Trophoblast cell (in vitro differentiated cells and primary cell): ENCODE results near the gene GET3.

ENCODE experiments used
- DNase-seq, 2 donors: peaks; one replicate each; pipeline ENCODE4 v3.0.0-alpha.2; 2016
- H2AFZ ChIP-seq: 2 replicates; pipeline ENCODE4 v1.6.1; 2013; ENCODE audit warnings: low read length, moderate library complexity, mild to moderate bottlenecking; ENCODE audit not compliant: insufficient read depth, poor library complexity
- H2AK5ac ChIP-seq: 2 replicates; pipeline ENCODE4 v1.6.1; 2013; ENCODE audit warnings: mild to moderate bottlenecking, low read length
- H2BK120ac ChIP-seq: 2 replicates; pipeline ENCODE4 v1.6.1; 2013; ENCODE audit warnings: low read length, mild to moderate bottlenecking, moderate library complexity; ENCODE audit not compliant: insufficient read depth, poor library complexity
- H2BK12ac ChIP-seq: 2 replicates; pipeline ENCODE4 v1.6.1; 2013; ENCODE audit warnings: mild to moderate bottlenecking, low read length, moderate library complexity
- H2BK5ac ChIP-seq: 2 replicates; pipeline ENCODE4 v1.6.1; 2013; ENCODE audit warnings: low read length, low read depth, moderate library complexity, mild to moderate bottlenecking; ENCODE audit not compliant: poor library complexity
- H3K14ac ChIP-seq: 2 replicates; pipeline ENCODE4 v1.6.1; 2013; ENCODE audit warnings: mild to moderate bottlenecking, low read length
- H3K18ac ChIP-seq: 2 replicates; pipeline ENCODE4 v1.6.1; 2013; ENCODE audit warnings: mild to moderate bottlenecking, low read length
- H3K23ac ChIP-seq: 2 replicates; pipeline ENCODE4 v1.6.1; 2013; ENCODE audit warnings: low read length
- H3K27ac ChIP-seq: 2 replicates; pipeline ENCODE4 v1.5.1; 2013; ENCODE audit warnings: low read depth, mild to moderate bottlenecking, inconsistent platforms, low read length, moderate library complexity
- H3K27me3 ChIP-seq: 2 replicates; pipeline ENCODE4 v1.6.1; 2013; ENCODE audit warnings: inconsistent platforms, mild to moderate bottlenecking, low read length, moderate library complexity; ENCODE audit not compliant: insufficient read depth
- H3K36me3 ChIP-seq, 2 experiments: 1 replicate in 1 of 2; 2 replicates in 1 of 2; pipeline ENCODE4 v1.6.1; 2013; ENCODE audit warnings: low read length in 2 of 2, mild to moderate bottlenecking in 2 of 2, moderate library complexity in 1 of 2; ENCODE audit not compliant: insufficient read depth in 2 of 2, control insufficient read depth in 1 of 2
- H3K4ac ChIP-seq: 2 replicates; pipeline ENCODE4 v1.6.1; 2013; ENCODE audit warnings: low read depth, mild to moderate bottlenecking, low read length, moderate library complexity
- H3K4me1 ChIP-seq, 2 experiments: 1 replicate in 1 of 2; 2 replicates in 1 of 2; pipeline ENCODE4 v1.6.1; 2013; ENCODE audit warnings: low read length in 2 of 2, mild to moderate bottlenecking in 2 of 2, moderate library complexity in 1 of 2; ENCODE audit not compliant: insufficient read depth in 2 of 2, control insufficient read depth in 1 of 2
- H3K4me2 ChIP-seq: 2 replicates; pipeline ENCODE4 v1.6.1; 2013; ENCODE audit warnings: inconsistent platforms, mild to moderate bottlenecking, low read length, moderate library complexity
- H3K4me3 ChIP-seq: 2 replicates; pipeline ENCODE4 v1.5.1; 2013; ENCODE audit warnings: mild to moderate bottlenecking, low read depth, low read length, inconsistent platforms
- H3K79me1 ChIP-seq: one replicate; pipeline ENCODE4 v1.6.1; 2013; ENCODE audit warnings: low read length
- H3K79me2 ChIP-seq: 2 replicates; pipeline ENCODE4 v1.6.1; 2013; ENCODE audit warnings: low read length, mild to moderate bottlenecking; ENCODE audit not compliant: control insufficient read depth, insufficient read depth, poor library complexity
- H3K9ac ChIP-seq: 2 replicates; pipeline ENCODE4 v1.6.1; 2013; ENCODE audit warnings: mild to moderate bottlenecking, low read length
- H3K9me3 ChIP-seq: 2 replicates; pipeline ENCODE4 v1.6.1; 2013; ENCODE audit warnings: low read depth, mild to moderate bottlenecking, control low read depth, inconsistent platforms, low read length; ENCODE audit not compliant: insufficient read depth
- H4K12ac ChIP-seq: 2 replicates; pipeline ENCODE4 v1.6.1; 2013; ENCODE audit warnings: low read depth, mild to moderate bottlenecking, low read length, moderate library complexity
- H4K8ac ChIP-seq: 2 replicates; pipeline ENCODE4 v1.6.1; 2013; ENCODE audit warnings: low read depth, mild to moderate bottlenecking, low read length, moderate library complexity
- H4K91ac ChIP-seq: one replicate; pipeline ENCODE4 v1.6.1; 2013; ENCODE audit warnings: low read depth, mild to moderate bottlenecking, low read length, moderate library complexity
- WGBS: extraction: QIAGEN DNeasy Blood & Tissue Kit; methylation state at CpG from one replicate; pipeline ENCODE4 v1.1.7; 2013; ENCODE audit warnings: missing lambda C conversion rate; ENCODE audit not compliant: insufficient read length, insufficient coverage; ENCODE audit errors: extremely low coverage; 5-methylcytosine and 5-hydroxymethylcytosine counted together

The GET3 gene

GRCh38 chr19:12703046-12703445 lies 34.3 kb upstream of the GET3 start:
- no peaks in the 10 kb centered on the region for H3K27me3 ChIP-seq

DNA sequence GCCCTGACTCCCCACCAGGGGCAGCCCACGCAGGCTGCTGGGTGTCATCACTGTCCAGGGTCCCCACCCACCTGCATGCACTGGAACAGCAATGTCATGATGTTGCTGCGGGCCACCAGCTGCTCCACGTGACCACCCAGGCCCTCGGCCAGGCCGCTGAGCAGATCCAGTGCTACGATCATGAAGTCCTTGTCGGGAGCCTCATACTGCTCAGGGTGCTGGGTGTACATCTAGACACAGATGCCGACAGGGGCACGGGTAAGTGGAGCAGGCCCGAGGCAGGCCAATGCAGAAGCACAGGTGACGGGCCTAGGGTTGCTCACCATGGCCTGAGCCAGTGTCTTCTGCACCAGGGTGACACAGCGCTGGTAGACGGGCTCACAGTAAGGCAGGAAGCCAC lies 32.1 kb upstream of the GET3 start:
- H3K4me3 ChIP-seq: no peak overlapping the region

More at GRCh38 chr19:12703046-12703445, 34.3 kb upstream of the GET3 start:
- Histone ChIP-seq H4K12ac (no peak overlapping the region), H3K4me3 (no peak overlapping the region), H3K27ac (no peak overlapping the region), H2BK5ac (no peak overlapping the region), H3K4me2 (no peak overlapping the region), H2BK120ac (no peak overlapping the region), H2AK5ac (no peak overlapping the region), H3K23ac (no peak overlapping the region), H3K36me3 (peaks cover 76 to 84% of the 10 kb centered on the region in 2 experiments), H3K18ac (peak overlapping the region; percentile 46), H2BK12ac (no peak overlapping the region), H4K91ac (no peak overlapping the region), H3K9me3 (no peaks in the 10 kb centered on the region), H3K4ac (no peak overlapping the region), H3K79me2 (no peaks in the 10 kb centered on the region), H3K4me1 (no peaks in the 10 kb centered on the region), H3K9ac (no peak overlapping the region), H3K14ac (no peak overlapping the region), H4K8ac (no peak overlapping the region), H3K79me1 (no peaks in the 10 kb centered on the region), H2AFZ (no peak overlapping the region)
- WGBS: no CpG with 5 or more reads among the region's 9 CpGs
- DNase-seq: peak in 1 of 2 donors; percentile 18

GRCh38 chr19:12705654-12706331 lies 31.5 kb upstream of the GET3 start:
- no peak overlapping the region for H3K14ac ChIP-seq
- H3K27ac ChIP-seq: no peak overlapping the region
- H4K12ac ChIP-seq: no peak overlapping the region
- H3K79me2 ChIP-seq: no peaks in the 10 kb centered on the region
- no peak overlapping the region for H3K23ac ChIP-seq
- no peak overlapping the region for H2BK120ac ChIP-seq
- no peak overlapping the region for H2BK12ac ChIP-seq
- H2AFZ ChIP-seq: no peak overlapping the region
- H3K4ac ChIP-seq: no peak overlapping the region
- no peak overlapping the region for H2AK5ac ChIP-seq
- H3K9me3 ChIP-seq: no peaks in the 10 kb centered on the region
- H4K91ac ChIP-seq: no peak overlapping the region
- no peak overlapping the region for H3K4me2 ChIP-seq
- no peak overlapping the region for H4K8ac ChIP-seq
- peaks cover 81 to 84% of the 10 kb centered on the region in 2 experiments for H3K36me3 ChIP-seq
- H3K27me3 ChIP-seq: no peaks in the 10 kb centered on the region
- no peak overlapping the region for H2BK5ac ChIP-seq
- DNase-seq: no peak
- no peaks in the 10 kb centered on the region for H3K4me1 ChIP-seq
- H3K79me1 ChIP-seq: no peaks in the 10 kb centered on the region
- H3K18ac ChIP-seq: no peak overlapping the region
- no peak overlapping the region for H3K4me3 ChIP-seq
- H3K9ac ChIP-seq: no peak overlapping the region
- WGBS: no CpG with 5 or more reads among the region's 29 CpGs

More for the DNA sequence above, 32.1 kb upstream of the GET3 start:
- WGBS: no CpG with 5 or more reads among the region's 13 CpGs
- Histone ChIP-seq H3K4me1 (no peaks in the 10 kb centered on the region), H3K79me2 (no peaks in the 10 kb centered on the region), H3K9me3 (no peaks in the 10 kb centered on the region), H4K12ac (no peak overlapping the region), H3K23ac (no peak overlapping the region), H3K9ac (no peak overlapping the region), H3K27ac (no peak overlapping the region), H3K4ac (no peak overlapping the region), H4K8ac (no peak overlapping the region), H2BK12ac (no peak overlapping the region), H4K91ac (no peak overlapping the region), H2BK120ac (no peak overlapping the region), H3K4me2 (no peak overlapping the region), H3K14ac (no peak overlapping the region), H2AK5ac (no peak overlapping the region), H3K79me1 (no peaks in the 10 kb centered on the region), H2BK5ac (no peak overlapping the region), H3K18ac (no peak overlapping the region), H2AFZ (no peak overlapping the region), H3K27me3 (no peaks in the 10 kb centered on the region), H3K36me3 (peaks cover 81 to 85% of the 10 kb centered on the region in 2 experiments)
- no peak for DNase-seq

DNA sequence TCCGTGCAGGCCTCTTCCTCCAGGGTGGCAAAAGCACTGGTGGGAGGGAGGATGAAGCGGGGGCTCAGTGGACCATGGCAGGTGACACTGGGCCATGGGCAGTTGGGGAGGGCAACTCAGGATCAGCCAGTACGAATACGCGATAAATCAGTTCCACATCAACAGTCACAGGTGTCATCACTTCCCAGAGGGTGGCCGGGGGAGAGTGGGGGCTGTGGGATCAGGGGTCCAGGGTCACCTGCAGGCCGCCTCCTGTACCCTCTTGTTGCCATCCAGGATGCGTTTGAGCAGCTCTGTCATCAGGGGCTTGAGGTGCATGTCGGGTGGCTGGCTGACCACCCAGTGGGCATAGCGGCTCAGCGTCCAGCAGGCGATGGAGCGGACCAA lies 31.0 kb upstream of the GET3 start:
- H3K4ac ChIP-seq: no peak overlapping the region
- no peak overlapping the region for H4K91ac ChIP-seq
- DNase-seq: no peak
- no peak overlapping the region for H3K18ac ChIP-seq
- no peaks in the 10 kb centered on the region for H3K79me2 ChIP-seq
- no CpG with 5 or more reads among the region's 13 CpGs for WGBS
- H4K12ac ChIP-seq: no peak overlapping the region
- H2BK120ac ChIP-seq: no peak overlapping the region
- H3K4me3 ChIP-seq: no peak overlapping the region
- H3K23ac ChIP-seq: no peak overlapping the region
- no peak overlapping the region for H2BK12ac ChIP-seq
- no peak overlapping the region for H2AK5ac ChIP-seq
- no peaks in the 10 kb centered on the region for H3K4me1 ChIP-seq
- H3K27ac ChIP-seq: no peak overlapping the region
- no peak overlapping the region for H2AFZ ChIP-seq
- peaks cover 80 to 83% of the 10 kb centered on the region in 2 experiments for H3K36me3 ChIP-seq
- H2BK5ac ChIP-seq: no peak overlapping the region
- H3K9me3 ChIP-seq: no peaks in the 10 kb centered on the region
- H3K14ac ChIP-seq: no peak overlapping the region
- no peak overlapping the region for H3K9ac ChIP-seq
- H4K8ac ChIP-seq: no peak overlapping the region
- H3K27me3 ChIP-seq: no peaks in the 10 kb centered on the region
- no peaks in the 10 kb centered on the region for H3K79me1 ChIP-seq
- H3K4me2 ChIP-seq: no peak overlapping the region
